HepG2 (cell line): Measurements from ENCODE around the gene TCF23. TPM values are rescaled to one million over a fixed set of nuclear protein-coding genes. Genes with fewer than 3 reads are reported as not detected.
A peak's percentile ranks its signal among the peaks of the same experiment; 100 is the strongest.
"Not testable (repeated sequence)": the region's sequence is repeated elsewhere in the genome, so short reads cannot be mapped to it uniquely, and the experiment has no call there.

ENCODE experiments used
- ATAC-seq: fragments of 200-7000 bp; cut with Tn5 transposase; 3 replicates; pipeline ENCODE4 v1.9.1; 2020; ENCODE audit warnings: mild to moderate bottlenecking, moderate library complexity
- BruUV-seq: library from RNA; stranded (reverse); fragments of 400-500 nt; replicated peaks from 2 replicates; lab custom pipeline; 2021; lab: Mats Ljungman, UMichigan
- CTCF ChIA-PET: fragments of 300-600 bp; formaldehyde crosslinking; extraction: SDS; loops from one replicate; lab custom pipeline; 2021; ENCODE audit warnings: low total read pairs, inconsistent platforms, low intra/inter-chr PET ratio; lab: Yijun Ruan, JAX
- POLR2A ChIA-PET: fragments of 350-600 bp; sonication (Branson Sonifier 250); formaldehyde crosslinking; loops from one replicate; lab custom pipeline; 2020; ENCODE audit warnings: antibody characterized with exemption, inconsistent platforms; lab: Yijun Ruan, JAX
- DNase-seq: peaks from one replicate; pipeline ENCODE4 v3.0.0-alpha.2; 2015; ENCODE audit warnings: low spot score
- FAIRE-seq: peaks from 3 replicates; lab custom pipeline; 2011; peaks lifted over from hg19 to GRCh38; lab: Jason Lieb, UNC
- H2AFZ ChIP-seq: one replicate; pipeline ENCODE4 v1.6.1; 2011; ENCODE audit warnings: low read length, inconsistent platforms
- H3K27ac ChIP-seq: fragments of 300-600 bp; 3 replicates; pipeline ENCODE4 v1.8.0; 2011; ENCODE audit warnings: mixed run types, mild to moderate bottlenecking, mixed read lengths, low read length, inconsistent platforms; ENCODE audit not compliant: insufficient read depth; ENCODE audit errors: extremely low read length
- H3K27me3 ChIP-seq, 2 experiments: fragments of 200-600 bp in 1 of 2; 2 replicates in 1 of 2; 3 replicates in 1 of 2; pipeline versions ENCODE4 v1.6.0 to v1.8.0; 2011; ENCODE audit warnings: low read length in 2 of 2, mild to moderate bottlenecking in 2 of 2, moderate library complexity in 2 of 2, inconsistent platforms in 1 of 2; ENCODE audit not compliant: insufficient read depth in 2 of 2, control insufficient read depth in 1 of 2
- H3K36me3 ChIP-seq, 2 experiments: fragments of 200-600 bp in 1 of 2; replicated peaks in 1 of 2; 2 replicates in 1 of 2; 3 replicates in 1 of 2; pipeline versions ENCODE4 v1.5.1 to v1.8.0; 2011; ENCODE audit warnings: low read length in 2 of 2, inconsistent platforms in 1 of 2; ENCODE audit not compliant: insufficient read depth in 2 of 2, control insufficient read depth in 1 of 2
- H3K4me1 ChIP-seq: 2 replicates; pipeline ENCODE4 v1.5.1; 2012; ENCODE audit warnings: low read length, inconsistent platforms; ENCODE audit not compliant: insufficient read depth
- H3K4me2 ChIP-seq: 2 replicates; pipeline ENCODE4 v1.6.0; 2011; ENCODE audit warnings: low read depth, low read length, inconsistent platforms
- H3K4me3 ChIP-seq, 3 experiments: fragments of 200-600 bp in 1 of 3; sonication (generic), shearing (Covaris generic) in 1 of 3; replicated peaks in 1 of 3; 2 replicates each; pipeline ENCODE4 v1.5.1; 2011 to 2016; ENCODE audit warnings: low read length in 3 of 3, inconsistent platforms in 2 of 3, low read depth in 2 of 3, mild to moderate bottlenecking in 2 of 3, control low read depth in 1 of 3, mixed read lengths in 1 of 3; ENCODE audit not compliant: insufficient read depth in 1 of 3
- H3K79me2 ChIP-seq: one replicate; pipeline ENCODE4 v1.6.1; 2011; ENCODE audit warnings: low read length, inconsistent platforms; ENCODE audit not compliant: insufficient read depth
- H3K9ac ChIP-seq: 2 replicates; pipeline ENCODE4 v1.6.0; 2011; ENCODE audit warnings: mild to moderate bottlenecking, low read depth, low read length, inconsistent platforms; ENCODE audit not compliant: insufficient read depth
- H3K9me3 ChIP-seq: 2 replicates; pipeline ENCODE4 v1.5.1; 2012; ENCODE audit warnings: mild to moderate bottlenecking, low read length
- H4K20me1 ChIP-seq: 2 replicates; pipeline ENCODE4 v1.6.0; 2011; ENCODE audit warnings: inconsistent platforms, mild to moderate bottlenecking, low read length, moderate library complexity; ENCODE audit not compliant: insufficient read depth
- NCOA5 ChIP-seq: sonication (generic); formaldehyde crosslinking; IDR thresholded peaks from 2 replicates; pipeline ENCODE4 v1.4.0; 2020; ENCODE audit warnings: missing genetic modification reagents
- POLR2A ChIP-seq, 2 experiments: IDR thresholded peaks; 2 replicates each; pipeline ENCODE4 v1.6.1; 2011; ENCODE audit warnings: low read depth in 2 of 2, low read length in 2 of 2, mild to moderate bottlenecking in 1 of 2, moderate library complexity in 1 of 2; ENCODE audit not compliant: insufficient read depth in 1 of 2
- RXRA ChIP-seq: sonication (generic); formaldehyde crosslinking; IDR thresholded peaks from 2 replicates; pipeline ENCODE4 v1.5.1; 2020; ENCODE audit warnings: missing genetic modification reagents
- SIX1 ChIP-seq: sonication (generic); formaldehyde crosslinking; IDR thresholded peaks from 2 replicates; pipeline ENCODE4 v1.4.0; 2020; ENCODE audit warnings: missing genetic modification reagents, borderline replicate concordance
- SSRP1 ChIP-seq: IDR thresholded peaks from 2 replicates; pipeline ENCODE4 v1.6.1; 2016; ENCODE audit warnings: control low read depth
- ZFX ChIP-seq: sonication (generic); formaldehyde crosslinking; IDR thresholded peaks from 2 replicates; pipeline ENCODE4 v1.4.0; 2020; ENCODE audit warnings: mild to moderate bottlenecking, low read depth, missing genetic modification reagents, moderate library complexity
- ZNF24 ChIP-seq: fragments of 450-650 bp; IDR thresholded peaks from 2 replicates; pipeline ENCODE4 v1.6.1; 2017; ENCODE audit warnings: antibody characterized with exemption, mild to moderate bottlenecking
- ZNF749 ChIP-seq: sonication (generic); formaldehyde crosslinking; IDR thresholded peaks from 2 replicates; pipeline ENCODE4 v1.8.0; 2022; ENCODE audit warnings: mild to moderate bottlenecking, missing genetic modification reagents, moderate library complexity, borderline replicate concordance
- ZSCAN30 ChIP-seq: sonication (generic); formaldehyde crosslinking; IDR thresholded peaks from 2 replicates; pipeline ENCODE4 v1.5.0; 2020; ENCODE audit warnings: mild to moderate bottlenecking, missing genetic modification reagents
- WGBS: methylation state at CpG from one replicate; pipeline ENCODE4 v1.1.6; 2017; ENCODE audit warnings: low lambda C conversion rate; 5-methylcytosine and 5-hydroxymethylcytosine counted together
- in situ Hi-C: cut with HindIII; loops from 2 replicates; pipeline ENCODE4 v1.10.0; 2017; ENCODE audit warnings: low pct_unique_long_range_greater_than_20kb; ENCODE audit not compliant: extremely low pct_ligation_motif_present
- intact Hi-C: fragments of 100-400 bp; cut with micrococcal nuclease; formaldehyde crosslinking; loops from one replicate; pipeline ENCODE4 v1.10.0; 2022; ENCODE audit not compliant: unreplicated experiment
- polyA plus RNA-seq, 8 experiments: library from polyadenylated mRNA; depleted of rRNA in 3 of 8; stranded (reverse) in 7 of 8; unstranded in 1 of 8; fragments of >200 nt; fragmentation: Illumina TruSeq in 4 of 8; extraction: Trizol in 4 of 8; gene quantifications; 2 replicates each; pipeline versions ENCODE4 v1.2.1 to v1.2.3, GENCODE V29; 2011 to 2016; ENCODE audit warnings: low read depth in 4 of 8, missing spikeins in 1 of 8, mixed read lengths in 1 of 8; ENCODE audit not compliant: insufficient read depth in 1 of 8
- total RNA-seq, 5 experiments: library from RNA; depleted of rRNA; stranded (reverse); fragments of >200 nt; fragmentation: Illumina TruSeq; extraction: Trizol; gene quantifications; 2 replicates each; pipeline ENCODE4 v1.2.3, GENCODE V29; 2016; ENCODE audit warnings: low read depth in 1 of 5
- TF ChIP-seq, protein P1 (sequence below): sonication (generic); formaldehyde crosslinking; IDR thresholded peaks from 2 replicates; pipeline ENCODE4 v1.5.0; 2020; ENCODE audit warnings: mild to moderate bottlenecking, missing genetic modification reagents

Gene TCF23
- total and polyA plus RNA-seq, 2 of the 13 experiments (the other 11 are each of a cell fraction or from before 2014, with no cell fraction given): 0.02 to 1.4 TPM

DNA sequence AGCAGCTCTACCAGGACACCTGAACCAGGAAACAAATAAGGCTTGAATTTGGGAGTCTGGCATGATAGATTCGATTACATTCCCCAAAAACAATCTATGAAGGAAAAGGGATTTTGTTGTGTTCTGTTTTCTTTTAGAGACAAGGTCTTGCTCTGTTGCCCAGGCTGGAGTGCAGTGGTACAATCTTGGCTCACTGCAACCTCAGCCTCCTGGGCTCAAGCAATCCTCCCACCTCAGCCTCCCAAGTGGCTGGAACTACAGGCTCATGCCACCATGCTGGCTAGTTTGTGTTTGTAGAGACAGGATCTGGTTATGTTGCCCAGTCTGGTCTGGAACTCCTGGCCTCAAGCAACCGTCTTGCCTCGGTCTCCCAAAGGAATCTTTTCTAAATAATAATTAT lies 49.3 kb downstream of the TCF23 start:
- H3K4me2 ChIP-seq, H4K20me1 ChIP-seq, ATAC-seq, H3K27me3 ChIP-seq, H3K9me3 ChIP-seq, CTCF ChIA-PET, FAIRE-seq, BruUV-seq, H3K9ac ChIP-seq, intact Hi-C loops, H3K27ac ChIP-seq, H3K4me3 ChIP-seq, H3K79me2 ChIP-seq, H2AFZ ChIP-seq, DNase-seq: not testable (repeated sequence)
- 95% methylated on average over 3 of the region's 3 CpGs for WGBS
- in situ Hi-C loops: loop anchor here (5.0 kb wide), 1 partner anchor 101 kb away; no protein-coding TSS in a partner anchor
- peaks cover 22% of the 10 kb centered on the region for H3K4me1 ChIP-seq
- H3K36me3 ChIP-seq: peaks cover 20 to 28% of the 10 kb centered on the region in 2 experiments
- POLR2A ChIA-PET: interaction anchor here (1.1 to 1.3 kb wide), 2 partner anchors 84 to 104 kb away, joined by 3 read pairs; no protein-coding TSS in a partner anchor
- 0 out of 2 replicates have a peak, but pooled peaks have one; percentile 53 for TF ChIP-seq ZSCAN30 (CRISPR knock-in tag)
- TF ChIP-seq SSRP1 (CRISPR knock-in tag): 0 out of 2 replicates have a peak, but pooled peaks have one; percentile 43
- TF ChIP-seq, protein P1, sequence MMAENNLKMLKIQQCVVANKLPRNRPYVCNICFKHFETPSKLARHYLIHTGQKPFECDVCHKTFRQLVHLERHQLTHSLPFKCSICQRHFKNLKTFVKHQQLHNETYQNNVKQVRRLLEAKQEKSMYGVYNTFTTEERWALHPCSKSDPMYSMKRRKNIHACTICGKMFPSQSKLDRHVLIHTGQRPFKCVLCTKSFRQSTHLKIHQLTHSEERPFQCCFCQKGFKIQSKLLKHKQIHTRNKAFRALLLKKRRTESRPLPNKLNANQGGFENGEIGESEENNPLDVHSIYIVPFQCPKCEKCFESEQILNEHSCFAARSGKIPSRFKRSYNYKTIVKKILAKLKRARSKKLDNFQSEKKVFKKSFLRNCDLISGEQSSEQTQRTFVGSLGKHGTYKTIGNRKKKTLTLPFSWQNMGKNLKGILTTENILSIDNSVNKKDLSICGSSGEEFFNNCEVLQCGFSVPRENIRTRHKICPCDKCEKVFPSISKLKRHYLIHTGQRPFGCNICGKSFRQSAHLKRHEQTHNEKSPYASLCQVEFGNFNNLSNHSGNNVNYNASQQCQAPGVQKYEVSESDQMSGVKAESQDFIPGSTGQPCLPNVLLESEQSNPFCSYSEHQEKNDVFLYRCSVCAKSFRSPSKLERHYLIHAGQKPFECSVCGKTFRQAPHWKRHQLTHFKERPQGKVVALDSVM (CRISPR knock-in tag): peak; percentile 83

DNA sequence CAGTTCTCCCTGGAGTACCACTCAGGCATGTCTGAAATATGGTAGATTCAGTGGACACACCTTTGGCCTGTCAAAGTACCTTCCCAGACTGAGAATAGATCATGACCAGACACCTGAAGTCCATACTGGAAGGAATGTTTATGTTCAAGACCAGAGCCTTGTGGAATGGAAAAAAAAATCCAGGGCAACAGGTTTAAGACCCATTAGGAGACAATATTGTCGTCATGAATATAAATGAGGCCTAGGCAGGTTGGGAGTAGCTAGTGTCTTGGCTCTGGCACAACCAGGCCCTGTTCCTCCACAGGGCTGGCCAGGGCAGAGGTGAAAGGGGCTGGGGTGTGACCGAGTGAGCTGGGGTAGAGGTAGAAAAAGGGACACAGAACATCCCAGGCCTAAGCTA lies 49.8 kb downstream of the TCF23 start:
- no peaks in the 10 kb centered on the region for H3K27me3 ChIP-seq
- FAIRE-seq (no peak), DNase-seq (no peak), ATAC-seq (peak; percentile 6; the same call in 1 of the 3 replicates)
- no peak overlapping the region for H3K27ac ChIP-seq
- intact Hi-C loops: no loop called here
- ChIA-PET CTCF (no interaction called here), POLR2A (interaction anchor here (1.0 to 1.3 kb wide), 3 partner anchors 84 to 105 kb away, joined by 3 read pairs; no protein-coding TSS in a partner anchor)
- TF ChIP-seq POLR2A (IDR thresholded peaks at IDR 0.05; ENCODE audit: insufficient read depth in 1 of 2, low read depth in 2 of 2, low read length in 2 of 2) (peak in 1 of 2 experiments; percentile 10; a peak in 1 of 4 replicates), ZFX (peak; percentile 37; the same call in 1 of the 2 replicates), SIX1 (CRISPR knock-in tag) (no peak), NCOA5 (CRISPR knock-in tag) (no peak), ZNF749 (CRISPR knock-in tag) (0 out of 2 replicates have a peak, but pooled peaks have one; percentile 45), RXRA (no peak), ZNF24 (no peak)
- no peak overlapping the region for H2AFZ ChIP-seq
- H3K36me3 ChIP-seq: peaks cover 24 to 34% of the 10 kb centered on the region in 2 experiments
- no peak overlapping the region for H3K9ac ChIP-seq
- peaks cover 17% of the 10 kb centered on the region for H3K4me1 ChIP-seq
- H4K20me1 ChIP-seq: no peaks in the 10 kb centered on the region
- BruUV-seq: no TSS peak
- no peaks in the 10 kb centered on the region for H3K9me3 ChIP-seq
- in situ Hi-C loops: loop anchor here (5.0 kb wide), 1 partner anchor 101 kb away; no protein-coding TSS in a partner anchor
- H3K79me2 ChIP-seq: no peaks in the 10 kb centered on the region
- no peak overlapping the region for H3K4me2 ChIP-seq
- WGBS: 87% methylated on average over 2 of the region's 2 CpGs
- no peak overlapping the region for H3K4me3 ChIP-seq
